Measurements from ENCODE around the gene XCR1. TPM values are rescaled to one million over a fixed set of nuclear protein-coding genes. Genes with fewer than 3 reads are reported as not detected.

Gene XCR1
- total and polyA plus RNA-seq, 2 experiments from 2014 or later = not detected

DNA sequence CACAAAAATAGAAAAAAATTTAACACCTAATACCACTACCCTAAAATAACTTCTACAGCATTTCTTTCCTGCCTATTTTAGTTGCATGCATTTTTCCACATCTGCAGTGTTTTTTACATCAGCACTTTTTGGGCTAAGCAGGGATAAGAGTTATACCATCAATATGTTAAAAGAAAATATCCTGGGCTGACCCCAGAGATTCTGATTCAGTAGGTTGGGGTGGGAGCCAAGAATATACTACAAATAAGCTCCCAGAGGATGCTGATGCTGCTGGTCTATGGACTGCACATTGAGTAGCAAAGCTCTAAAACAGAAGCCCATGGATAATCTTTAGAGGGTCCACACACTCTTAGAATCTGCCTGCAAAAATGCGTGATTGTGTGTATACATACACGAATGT, 46.5 kb downstream of the XCR1 start (continued):
- TF ChIP-seq, protein P1, sequence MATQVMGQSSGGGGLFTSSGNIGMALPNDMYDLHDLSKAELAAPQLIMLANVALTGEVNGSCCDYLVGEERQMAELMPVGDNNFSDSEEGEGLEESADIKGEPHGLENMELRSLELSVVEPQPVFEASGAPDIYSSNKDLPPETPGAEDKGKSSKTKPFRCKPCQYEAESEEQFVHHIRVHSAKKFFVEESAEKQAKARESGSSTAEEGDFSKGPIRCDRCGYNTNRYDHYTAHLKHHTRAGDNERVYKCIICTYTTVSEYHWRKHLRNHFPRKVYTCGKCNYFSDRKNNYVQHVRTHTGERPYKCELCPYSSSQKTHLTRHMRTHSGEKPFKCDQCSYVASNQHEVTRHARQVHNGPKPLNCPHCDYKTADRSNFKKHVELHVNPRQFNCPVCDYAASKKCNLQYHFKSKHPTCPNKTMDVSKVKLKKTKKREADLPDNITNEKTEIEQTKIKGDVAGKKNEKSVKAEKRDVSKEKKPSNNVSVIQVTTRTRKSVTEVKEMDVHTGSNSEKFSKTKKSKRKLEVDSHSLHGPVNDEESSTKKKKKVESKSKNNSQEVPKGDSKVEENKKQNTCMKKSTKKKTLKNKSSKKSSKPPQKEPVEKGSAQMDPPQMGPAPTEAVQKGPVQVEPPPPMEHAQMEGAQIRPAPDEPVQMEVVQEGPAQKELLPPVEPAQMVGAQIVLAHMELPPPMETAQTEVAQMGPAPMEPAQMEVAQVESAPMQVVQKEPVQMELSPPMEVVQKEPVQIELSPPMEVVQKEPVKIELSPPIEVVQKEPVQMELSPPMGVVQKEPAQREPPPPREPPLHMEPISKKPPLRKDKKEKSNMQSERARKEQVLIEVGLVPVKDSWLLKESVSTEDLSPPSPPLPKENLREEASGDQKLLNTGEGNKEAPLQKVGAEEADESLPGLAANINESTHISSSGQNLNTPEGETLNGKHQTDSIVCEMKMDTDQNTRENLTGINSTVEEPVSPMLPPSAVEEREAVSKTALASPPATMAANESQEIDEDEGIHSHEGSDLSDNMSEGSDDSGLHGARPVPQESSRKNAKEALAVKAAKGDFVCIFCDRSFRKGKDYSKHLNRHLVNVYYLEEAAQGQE (IDR thresholded peaks at IDR 0.05; ENCODE audit: unreplicated experiment) = no peak
- no peak for TF ChIP-seq STAT1 (IDR thresholded peaks at IDR 0.05; ENCODE audit: unreplicated experiment)
- no peak for TF ChIP-seq CTCF (conservative IDR thresholded peaks at IDR 0.05; ENCODE audit: low read depth in 2 of 2)
- no peak for TF ChIP-seq NANOG (IDR thresholded peaks at IDR 0.05; ENCODE audit: borderline replicate concordance)
- no peak for TF ChIP-seq ETS1 (IDR thresholded peaks at IDR 0.05)
- no peak for TF ChIP-seq JUNB (IDR thresholded peaks at IDR 0.05; ENCODE audit: unreplicated experiment)
- no peak for TF ChIP-seq EZH2phosphoT487 (IDR thresholded peaks at IDR 0.05; ENCODE audit: unreplicated experiment)

GRCh38 chr3:45980229-45980813, 47.0 kb downstream of the XCR1 start:
- peaks cover 4% of the 10 kb centered on the region for H3K27me3 Mint-ChIP-seq (ENCODE audit: insufficient read depth, low read depth, poor library complexity)
- no peak overlapping the region for H3K4me3 Mint-ChIP-seq
- no peak overlapping the region for H3K4me3 ChIP-seq

More at GRCh38 chr3:45980229-45980813, 47.0 kb downstream of the XCR1 start:
- Histone ChIP-seq H2AFZ (no peak overlapping the region), H3F3A (replicated peaks; ENCODE audit: low read depth) (no peaks in the 10 kb centered on the region), H3K79me2 (replicated peaks; ENCODE audit: insufficient read depth) (no peaks in the 10 kb centered on the region), H4K20me1 (replicated peaks; ENCODE audit: insufficient read depth) (peaks cover 9% of the 10 kb centered on the region), H3K4me1 (ENCODE audit: insufficient read depth) (no peaks in the 10 kb centered on the region), H3K9me2 (ENCODE audit: insufficient read depth) (no peaks in the 10 kb centered on the region), H3K4me2 (no peak overlapping the region), H3K27me3 (ENCODE audit: insufficient read depth) (no peaks in the 10 kb centered on the region), H3K36me3 (ENCODE audit: insufficient read depth) (peaks cover 57% of the 10 kb centered on the region), H3K27ac (ENCODE audit: low read depth) (no peak overlapping the region)
- DNase-seq (ENCODE audit: low spot score) (no peak), ATAC-seq (no peak)
- Mint-ChIP-seq H3K36me3 (ENCODE audit: low read depth) (peaks cover 47% of the 10 kb centered on the region), H3K9me3 (no peaks in the 10 kb centered on the region; the same call in 2 of the 3 replicates), H3K4me1 (no peaks in the 10 kb centered on the region), H3K27ac (no peak overlapping the region)
- no peak for TF ChIP-seq JUNB (IDR thresholded peaks at IDR 0.05; ENCODE audit: unreplicated experiment)
